Right lobe of liver (tissue), 6 donors: ENCODE measurements around the gene UBE3B. TPM values are rescaled to one million over a fixed set of nuclear protein-coding genes. Genes with fewer than 3 reads are reported as not detected.
A peak's percentile ranks its signal among the peaks of the same experiment; 100 is the strongest.

Source experiments
- ATAC-seq, 4 donors: fragments of 200-7000 bp; cut with Tn5 transposase; one replicate each; pipeline ENCODE4 v1.9.1; 2020; ENCODE audit warnings: mild to moderate bottlenecking in 4 of 4, moderate library complexity in 4 of 4
- DNase-seq, 3 donors: peaks; one replicate each; pipeline ENCODE4 v3.0.0-alpha.2; 2020
- H3K27ac ChIP-seq, 3 donors: fragments of 200-600 bp; one replicate each; pipeline ENCODE4 v1.8.0; 2022
- H3K27me3 ChIP-seq, 2 donors: fragments of 200-600 bp; one replicate each; pipeline ENCODE4 v1.8.0; 2022
- H3K36me3 ChIP-seq, 4 donors: fragments of 200-600 bp; sonication (generic) in 1 of 4; one replicate each; pipeline versions ENCODE4 v1.5.1 to v1.8.0; 2017 to 2022; ENCODE audit warnings: control low read depth in 1 of 4
- H3K4me1 ChIP-seq, 4 donors: fragments of 200-600 bp; sonication (generic) in 1 of 4; one replicate each; pipeline versions ENCODE4 v1.5.1 to v1.8.0; 2017 to 2022; ENCODE audit warnings: control low read depth in 1 of 4
- H3K4me3 ChIP-seq, 3 donors: fragments of 200-600 bp; one replicate each; pipeline ENCODE4 v1.8.0; 2022
- H3K9me3 ChIP-seq, 4 donors: fragments of 200-600 bp; sonication (generic) in 1 of 4; one replicate each; pipeline versions ENCODE4 v1.5.1 to v1.8.0; 2017 to 2022; ENCODE audit warnings: control low read depth in 1 of 4
- POLR2A ChIP-seq: fragments of 450-650 bp; IDR thresholded peaks from one replicate; pipeline ENCODE4 v1.6.1; 2017; ENCODE audit warnings: antibody characterized with exemption, mild to moderate bottlenecking
- WGBS: methylation state at CpG from one replicate; pipeline ENCODE4 v1.1.6; 2018; ENCODE audit warnings: low coverage, low lambda C conversion rate; ENCODE audit not compliant: insufficient coverage; ENCODE audit errors: missing lambda C conversion rate; 5-methylcytosine and 5-hydroxymethylcytosine counted together
- intact Hi-C, 2 donors: fragments of 100-400 bp; cut with DNase I; formaldehyde crosslinking; loops; one replicate each; pipeline versions ENCODE4 v1.11.2 to v1.14.1; 2022
- total RNA-seq, 6 experiments: library from RNA; depleted of rRNA in 2 of 6; stranded (reverse); fragments of >200 nt in 2 of 6; fragmentation: NEBNext Ultra II Directional in 3 of 6; extraction: Animal tissue kit (Norgen Biotek cat#: 25700) in 3 of 6; gene quantifications; one replicate each; pipeline versions ENCODE4 v1.1.0 to v1.2.4, GENCODE V29; 2016 to 2023
- TF ChIP-seq, protein P1 (sequence below), 4 donors: fragments of 200-600 bp in 3 of 4; fragments of 450-650 bp in 1 of 4; IDR thresholded peaks; one replicate each; pipeline versions ENCODE4 v1.5.1 to v1.8.0; 2016 to 2022; ENCODE audit warnings: antibody characterized with exemption in 4 of 4, mild to moderate bottlenecking in 2 of 4
- donor health status: DM: no; HTN: yes; CAD: no.
- donor health status: DM: no; HTN: no; CAD: no.
- donor health status: DM: no; HTN: no; CAD: no.
- donor health status: DM: no; HTN: yes; CAD: no.
- donor health status: DM: no; HTN: yes; CAD: no.

Gene UBE3B
- total RNA-seq, 6 experiments from 2014 or later = 15.3 to 31.8 (median 22.5) TPM

DNA sequence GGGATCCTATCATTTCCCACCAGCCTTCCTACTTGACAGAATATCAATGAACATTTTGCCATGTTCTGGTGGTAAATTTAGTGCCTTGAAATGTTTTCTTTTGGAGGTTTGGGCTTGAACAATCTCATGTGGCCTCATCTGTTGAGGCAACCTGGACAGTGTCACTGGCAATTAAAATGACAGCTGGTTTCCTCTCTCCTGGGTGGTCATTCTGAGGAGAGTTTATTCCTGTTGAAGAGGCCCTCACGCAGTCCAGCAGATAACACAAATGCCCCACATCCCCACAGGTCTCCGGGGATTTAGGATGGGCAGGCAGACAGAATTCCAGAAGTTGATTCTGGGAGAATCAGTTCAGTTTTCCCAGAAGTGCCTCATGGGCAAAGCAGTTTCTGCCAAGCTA, 54.0 kb downstream of the UBE3B start:
- no CpG with 5 or more reads among the region's 2 CpGs for WGBS
- TF ChIP-seq, protein P1, sequence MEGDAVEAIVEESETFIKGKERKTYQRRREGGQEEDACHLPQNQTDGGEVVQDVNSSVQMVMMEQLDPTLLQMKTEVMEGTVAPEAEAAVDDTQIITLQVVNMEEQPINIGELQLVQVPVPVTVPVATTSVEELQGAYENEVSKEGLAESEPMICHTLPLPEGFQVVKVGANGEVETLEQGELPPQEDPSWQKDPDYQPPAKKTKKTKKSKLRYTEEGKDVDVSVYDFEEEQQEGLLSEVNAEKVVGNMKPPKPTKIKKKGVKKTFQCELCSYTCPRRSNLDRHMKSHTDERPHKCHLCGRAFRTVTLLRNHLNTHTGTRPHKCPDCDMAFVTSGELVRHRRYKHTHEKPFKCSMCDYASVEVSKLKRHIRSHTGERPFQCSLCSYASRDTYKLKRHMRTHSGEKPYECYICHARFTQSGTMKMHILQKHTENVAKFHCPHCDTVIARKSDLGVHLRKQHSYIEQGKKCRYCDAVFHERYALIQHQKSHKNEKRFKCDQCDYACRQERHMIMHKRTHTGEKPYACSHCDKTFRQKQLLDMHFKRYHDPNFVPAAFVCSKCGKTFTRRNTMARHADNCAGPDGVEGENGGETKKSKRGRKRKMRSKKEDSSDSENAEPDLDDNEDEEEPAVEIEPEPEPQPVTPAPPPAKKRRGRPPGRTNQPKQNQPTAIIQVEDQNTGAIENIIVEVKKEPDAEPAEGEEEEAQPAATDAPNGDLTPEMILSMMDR (IDR thresholded peaks at IDR 0.05) = no peak
- no peak for TF ChIP-seq POLR2A
- Histone ChIP-seq H3K4me3 (no peak overlapping the region), H3K27ac (no peak overlapping the region), H3K36me3 (peaks cover 0 to 26% (median 4%) of the 10 kb centered on the region in 4 donors), H3K4me1 (no peaks in the 10 kb centered on the region), H3K9me3 (no peaks in the 10 kb centered on the region), H3K27me3 (no peaks in the 10 kb centered on the region)
- no peak for ATAC-seq
- no peak for DNase-seq
- intact Hi-C loops = no loop called here

DNA sequence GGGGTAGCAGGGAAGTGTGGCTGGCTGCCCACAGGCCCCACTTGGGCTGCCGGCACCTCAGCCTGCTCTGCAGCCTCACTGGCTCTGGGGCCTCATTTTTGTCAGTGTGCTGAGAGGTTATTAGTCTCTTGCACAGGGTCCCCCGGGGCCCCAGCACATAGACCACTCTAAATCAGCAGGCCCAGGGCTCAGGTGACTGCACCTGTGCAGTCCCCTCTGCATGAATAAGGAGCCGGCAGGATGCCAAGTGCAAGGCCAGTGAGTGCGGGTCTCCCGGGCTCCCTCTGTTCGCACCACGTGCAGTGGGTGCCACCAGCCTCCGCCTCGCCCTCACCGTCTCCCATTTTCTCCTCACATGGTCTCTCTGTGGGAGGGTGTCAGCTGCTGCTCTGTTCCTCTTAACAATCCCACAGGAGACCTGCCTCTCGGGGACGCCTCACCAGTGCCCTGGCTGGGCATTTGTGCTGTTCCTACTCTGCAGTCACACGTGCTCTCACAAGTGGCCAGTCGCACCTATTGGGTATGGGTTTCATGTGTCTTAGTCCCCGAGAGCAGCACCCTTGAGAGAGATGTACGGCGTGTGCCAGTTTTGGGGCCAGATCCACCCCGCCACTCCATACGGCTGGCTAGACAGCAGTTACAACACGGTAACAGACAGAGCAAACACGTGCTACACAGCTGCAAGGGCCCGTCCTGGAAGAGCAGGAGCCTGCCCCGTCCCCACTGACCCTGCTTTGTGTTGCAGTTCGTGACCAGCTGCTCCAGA, 55.5 kb downstream of the UBE3B start:
- DNase-seq (no peak), ATAC-seq (no peak)
- H3K9me3 ChIP-seq = no peaks in the 10 kb centered on the region
- H3K4me1 ChIP-seq = no peaks in the 10 kb centered on the region
- TF ChIP-seq, protein P1 (IDR thresholded peaks at IDR 0.05) = no peak
- intact Hi-C loops = no loop called here
- WGBS = 82% methylated on average over 3 of the region's 24 CpGs
- no peak overlapping the region for H3K27ac ChIP-seq
- no peaks in the 10 kb centered on the region for H3K27me3 ChIP-seq
- H3K36me3 ChIP-seq = peaks cover 0 to 15% (median 4%) of the 10 kb centered on the region in 4 donors
- H3K4me3 ChIP-seq = no peak overlapping the region

DNA sequence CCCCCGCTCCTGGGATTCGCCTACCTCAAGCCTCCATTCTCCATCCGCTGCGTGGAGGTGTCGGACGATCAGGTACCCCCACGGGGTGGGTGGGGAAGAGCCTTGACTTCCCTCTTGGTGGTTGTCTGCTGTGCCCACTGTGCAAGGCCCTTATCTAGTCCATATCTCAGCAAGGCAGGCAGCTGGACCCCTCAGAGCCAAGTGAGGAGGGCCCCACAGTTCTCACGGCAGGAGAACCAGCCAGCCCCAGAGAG, 56.0 kb downstream of the UBE3B start:
- no peak for ATAC-seq
- Histone ChIP-seq H3K4me3 (no peak overlapping the region), H3K4me1 (no peaks in the 10 kb centered on the region), H3K9me3 (no peaks in the 10 kb centered on the region), H3K36me3 (peaks cover 0 to 12% (median 4%) of the 10 kb centered on the region in 4 donors), H3K27ac (no peak overlapping the region), H3K27me3 (no peaks in the 10 kb centered on the region)
- DNase-seq = no peak
- intact Hi-C loops = no loop called here
- TF ChIP-seq, protein P1 (IDR thresholded peaks at IDR 0.05) = no peak
- no peak for TF ChIP-seq POLR2A
- 100% methylated on average over 1 of the region's 8 CpGs for WGBS

DNA sequence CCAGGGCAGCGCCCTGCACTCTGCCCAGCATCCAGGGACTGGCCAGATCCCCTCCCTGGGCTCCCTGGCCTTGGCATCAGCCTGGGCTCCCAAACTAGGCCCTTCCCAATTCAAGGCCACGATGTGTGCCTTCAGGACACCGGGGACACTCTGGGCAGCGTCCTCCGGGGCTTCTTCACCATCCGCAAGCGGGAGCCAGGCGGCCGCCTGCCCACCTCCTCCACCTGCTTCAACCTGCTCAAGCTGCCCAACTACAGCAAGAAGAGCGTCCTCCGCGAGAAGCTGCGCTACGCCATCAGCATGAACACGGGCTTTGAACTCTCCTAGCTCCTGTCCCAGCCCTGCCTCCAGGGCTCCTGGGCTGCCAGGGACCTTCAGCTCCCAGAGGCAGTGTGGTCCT, 57.0 kb downstream of the UBE3B start:
- H3K36me3 ChIP-seq = peaks cover 0 to 9% (median 4%) of the 10 kb centered on the region in 4 donors
- ATAC-seq = peak in 1 of 4 donors; percentile 6

More for the DNA sequence above, 57.0 kb downstream of the UBE3B start:
- intact Hi-C loops = no loop called here
- no peak for DNase-seq
- TF ChIP-seq, protein P1 (IDR thresholded peaks at IDR 0.05) = no peak
- no peak for TF ChIP-seq POLR2A
- H3K9me3 ChIP-seq = no peaks in the 10 kb centered on the region
- WGBS = no CpG with 5 or more reads among the region's 15 CpGs
- no peak overlapping the region for H3K4me3 ChIP-seq
- H3K27me3 ChIP-seq = no peaks in the 10 kb centered on the region
- H3K4me1 ChIP-seq = no peaks in the 10 kb centered on the region
- no peak overlapping the region for H3K27ac ChIP-seq
